H1 (cell line): Measurements from ENCODE around the gene FAM13C. TPM values are rescaled to one million over a fixed set of nuclear protein-coding genes. Genes with fewer than 3 reads are reported as not detected.
"Not testable (repeated sequence)": the region's sequence is repeated elsewhere in the genome, so short reads cannot be mapped to it uniquely, and the experiment has no call there.

Source experiments
- CTCF ChIA-PET: fragments of 300-600 bp; sonication (Branson Sonifier 250); formaldehyde crosslinking; loops from one replicate; lab custom pipeline; 2021; ENCODE audit not compliant: partially characterized antibody; lab: Charles Lee
- POLR2A ChIA-PET: fragments of 300-600 bp; sonication (Branson Sonifier 250); formaldehyde crosslinking; loops from one replicate; lab custom pipeline; 2021; ENCODE audit warnings: inconsistent platforms; ENCODE audit not compliant: partially characterized antibody; lab: Charles Lee
- DNase-seq, 2 experiments: peaks; one replicate each; pipeline versions ENCODE4 v3.0.0 to v3.0.0-alpha.2; 2010 to 2022; ENCODE audit warnings: low spot score in 2 of 2, low read depth in 1 of 2, mixed read lengths in 1 of 2
- FAIRE-seq: peaks from 2 replicates; lab custom pipeline; 2011; peaks lifted over from hg19 to GRCh38; lab: Jason Lieb, UNC
- H2AFZ ChIP-seq: 2 replicates; pipeline ENCODE4 v1.8.1; 2012; ENCODE audit warnings: low read length, inconsistent platforms
- H2AK5ac ChIP-seq: 2 replicates; pipeline ENCODE4 v1.6.1; 2013; ENCODE audit warnings: low read depth, low read length
- H2BK120ac ChIP-seq: replicated peaks from 2 replicates; pipeline ENCODE3; 2013; ENCODE audit warnings: low read depth, low read length, inconsistent platforms
- H2BK12ac ChIP-seq: 2 replicates; pipeline ENCODE4 v1.6.1; 2013; ENCODE audit warnings: low read depth, low read length
- H2BK15ac ChIP-seq: 2 replicates; pipeline ENCODE4 v1.6.1; 2013; ENCODE audit warnings: low read length
- H2BK20ac ChIP-seq: 2 replicates; pipeline ENCODE4 v1.6.1; 2013; ENCODE audit warnings: low read length
- H2BK5ac ChIP-seq: 2 replicates; pipeline ENCODE4 v1.6.1; 2013; ENCODE audit warnings: low read depth, low read length
- H3K14ac ChIP-seq: 2 replicates; pipeline ENCODE4 v1.6.1; 2013; ENCODE audit warnings: inconsistent platforms; ENCODE audit not compliant: insufficient read length
- H3K18ac ChIP-seq: 2 replicates; pipeline ENCODE4 v1.6.1; 2013; ENCODE audit warnings: low read length; ENCODE audit errors: extremely low read depth
- H3K23ac ChIP-seq: 2 replicates; pipeline ENCODE4 v1.6.1; 2013; ENCODE audit warnings: inconsistent platforms; ENCODE audit not compliant: insufficient read length
- H3K23me2 ChIP-seq: 2 replicates; pipeline ENCODE4 v1.6.1; 2013; ENCODE audit warnings: low read depth, low read length
- H3K27ac ChIP-seq: 2 replicates; pipeline ENCODE4 v1.6.1; 2011; ENCODE audit warnings: low read depth, low read length, inconsistent platforms
- H3K27me3 ChIP-seq, 4 experiments: replicated peaks in 1 of 4; 1 replicate in 1 of 4; 2 replicates in 3 of 4; pipeline versions ENCODE4 v1.6.1 to v1.8.1; 2011 to 2013; ENCODE audit warnings: low read length in 3 of 4, mild to moderate bottlenecking in 3 of 4, inconsistent platforms in 2 of 4, mixed read lengths in 2 of 4, moderate library complexity in 1 of 4; ENCODE audit not compliant: control insufficient read depth in 3 of 4, insufficient read depth in 3 of 4; ENCODE audit errors: extremely low read depth in 1 of 4
- H3K36me3 ChIP-seq, 4 experiments: 2 replicates each; pipeline versions ENCODE4 v1.6.1 to v1.8.1; 2011 to 2013; ENCODE audit warnings: mild to moderate bottlenecking in 4 of 4, low read length in 3 of 4, moderate library complexity in 2 of 4, control low read depth in 1 of 4, inconsistent platforms in 1 of 4; ENCODE audit not compliant: insufficient read depth in 4 of 4, control insufficient read depth in 2 of 4
- H3K4ac ChIP-seq: replicated peaks from 2 replicates; pipeline ENCODE3; 2013; ENCODE audit warnings: low read length, low read depth, mixed read lengths, inconsistent platforms; ENCODE audit not compliant: insufficient read length
- H3K4me1 ChIP-seq, 4 experiments: replicated peaks in 1 of 4; 1 replicate in 1 of 4; 2 replicates in 3 of 4; pipeline versions ENCODE4 v1.6.1 to v1.8.1; 2011 to 2013; ENCODE audit warnings: low read length in 3 of 4, inconsistent platforms in 2 of 4, mixed read lengths in 1 of 4; ENCODE audit not compliant: insufficient read depth in 4 of 4, control insufficient read depth in 3 of 4
- H3K4me2 ChIP-seq, 2 experiments: 2 replicates each; pipeline versions ENCODE4 v1.6.1 to v1.8.1; 2011 to 2013; ENCODE audit warnings: low read depth in 2 of 2, low read length in 2 of 2, control low read depth in 1 of 2, inconsistent platforms in 1 of 2, mild to moderate bottlenecking in 1 of 2; ENCODE audit not compliant: insufficient read depth in 1 of 2
- H3K4me3 ChIP-seq, 4 experiments: fragments of 200-600, 300-600 bp in 1 of 4; sonication (generic), shearing (Covaris generic), sonication (Bioruptor Twin) in 1 of 4; 2 replicates each; pipeline versions ENCODE4 v1.5.1 to v1.8.1; 2011 to 2016; ENCODE audit warnings: low read length in 4 of 4, low read depth in 3 of 4, control low read depth in 2 of 4, inconsistent platforms in 2 of 4, mild to moderate bottlenecking in 2 of 4, mixed read lengths in 1 of 4, moderate library complexity in 1 of 4; ENCODE audit not compliant: insufficient read depth in 2 of 4; ENCODE audit errors: extremely low read depth in 1 of 4
- H3K56ac ChIP-seq: replicated peaks from 2 replicates; pipeline ENCODE3; 2013; ENCODE audit warnings: low read depth, mild to moderate bottlenecking, mixed read lengths, low read length, inconsistent platforms; ENCODE audit not compliant: insufficient read length
- H3K79me1 ChIP-seq: 2 replicates; pipeline ENCODE4 v1.6.1; 2013; ENCODE audit warnings: low read depth, low read length, control low read depth
- H3K79me2 ChIP-seq, 2 experiments: 2 replicates each; pipeline versions ENCODE4 v1.6.1 to v1.8.1; 2012 to 2013; ENCODE audit warnings: low read length in 2 of 2, mild to moderate bottlenecking in 2 of 2, inconsistent platforms in 1 of 2; ENCODE audit not compliant: insufficient read depth in 2 of 2, control insufficient read depth in 1 of 2
- H3K9ac ChIP-seq, 4 experiments: replicated peaks in 1 of 4; 1 replicate in 1 of 4; 2 replicates in 3 of 4; pipeline versions ENCODE4 v1.6.1 to v1.8.1; 2011 to 2013; ENCODE audit warnings: low read depth in 3 of 4, low read length in 3 of 4, control low read depth in 2 of 4, mild to moderate bottlenecking in 2 of 4, moderate library complexity in 2 of 4, inconsistent platforms in 1 of 4; ENCODE audit errors: extremely low read depth in 1 of 4
- H3K9me3 ChIP-seq, 2 experiments: 2 replicates each; pipeline versions ENCODE4 v1.6.1 to v1.8.1; 2012 to 2013; ENCODE audit warnings: mild to moderate bottlenecking in 2 of 2, moderate library complexity in 2 of 2, control low read depth in 1 of 2, inconsistent platforms in 1 of 2, low read depth in 1 of 2, low read length in 1 of 2, mixed read lengths in 1 of 2; ENCODE audit not compliant: insufficient read depth in 2 of 2
- H4K20me1 ChIP-seq, 2 experiments: replicated peaks in 1 of 2; 2 replicates each; pipeline versions ENCODE3 to v1.8.1; 2011 to 2013; ENCODE audit warnings: inconsistent platforms in 2 of 2, low read length in 2 of 2, mild to moderate bottlenecking in 1 of 2; ENCODE audit not compliant: insufficient read depth in 2 of 2, control insufficient read depth in 1 of 2
- H4K5ac ChIP-seq: 2 replicates; pipeline ENCODE4 v1.6.1; 2013; ENCODE audit warnings: low read length, low read depth, mixed read lengths, inconsistent platforms; ENCODE audit not compliant: insufficient read length
- H4K8ac ChIP-seq: 2 replicates; pipeline ENCODE4 v1.8.0; 2013; ENCODE audit warnings: mild to moderate bottlenecking, moderate library complexity, low read length, inconsistent platforms; ENCODE audit not compliant: insufficient read depth; ENCODE audit errors: extremely low read depth
- H4K91ac ChIP-seq: replicated peaks from 2 replicates; pipeline ENCODE3; 2013; ENCODE audit warnings: low read length, mixed read lengths, inconsistent platforms; ENCODE audit not compliant: insufficient read length
- WGBS, 2 experiments: shearing (Covaris generic) in 1 of 2; methylation state at CpG; one replicate each; pipeline versions ENCODE4 v1.1.6 to v1.1.7; 2013 to 2015; ENCODE audit warnings: low lambda C conversion rate in 2 of 2, mixed read lengths in 2 of 2, inconsistent platforms in 1 of 2, low coverage in 1 of 2, missing lambda C conversion rate in 1 of 2; ENCODE audit not compliant: insufficient replicate concordance in 2 of 2, insufficient coverage in 1 of 2, insufficient read length in 1 of 2; ENCODE audit errors: extremely low coverage in 1 of 2, missing lambda C conversion rate in 1 of 2; 5-methylcytosine and 5-hydroxymethylcytosine counted together
- polyA plus RNA-seq, 7 experiments: library from polyadenylated mRNA; depleted of rRNA in 3 of 7; stranded (reverse) in 5 of 7; unstranded in 2 of 7; fragments of >200 nt in 5 of 7; fragments of 200-250 nt in 2 of 7; gene quantifications; 1 replicate in 5 of 7; 2 replicates in 1 of 7; 4 replicates in 1 of 7; pipeline versions ENCODE4 v1.2.1 to v1.2.3, GENCODE V29; 2011 to 2013; ENCODE audit warnings: missing spikeins in 2 of 7, mixed read lengths in 2 of 7
- total RNA-seq: library from RNA; stranded (reverse); fragmentation: NEBNext Ultra II Directional; extraction: Animal tissue kit (Norgen Biotek cat#: 25700); gene quantifications from 2 replicates; pipeline ENCODE4 v1.2.1, GENCODE V29; 2021

FAM13C gene
- total and polyA plus RNA-seq, 2 of the 8 experiments (the other 6 are each of a cell fraction or from before 2014, with no cell fraction given) = 0.56 to 0.62 TPM

- H2BK15ac ChIP-seq, H3K23me2 ChIP-seq, H3K56ac ChIP-seq, H3K27me3 ChIP-seq, H2BK20ac ChIP-seq, H3K4me2 ChIP-seq, POLR2A ChIA-PET, H3K27ac ChIP-seq, H3K79me2 ChIP-seq, H3K4ac ChIP-seq, FAIRE-seq, H2AFZ ChIP-seq, H3K18ac ChIP-seq, H4K5ac ChIP-seq, H3K23ac ChIP-seq, H4K91ac ChIP-seq, H3K36me3 ChIP-seq, H3K9ac ChIP-seq, H2BK12ac ChIP-seq, H3K4me1 ChIP-seq, H3K79me1 ChIP-seq, H4K8ac ChIP-seq, H3K4me3 ChIP-seq, H2AK5ac ChIP-seq, H3K9me3 ChIP-seq, H4K20me1 ChIP-seq, H3K14ac ChIP-seq, H2BK120ac ChIP-seq, DNase-seq, H2BK5ac ChIP-seq: not testable (repeated sequence)
- WGBS, 2 experiments = 86% methylated on average over 2 of the region's 2 CpGs; no CpG with 5 or more reads in 1 of the 2 experiments
- CTCF ChIA-PET = interaction anchor here (0.7 to 3.2 kb wide), 8 partner anchors 18 to 383 kb away, joined by 3 to 20 read pairs (median 4); no protein-coding TSS in a partner anchor
Observed at GRCh38 chr10:59239108-59239507, 123.2 kb downstream of the FAM13C start.
